ENCODE measurements around the gene GPC6.

GPC6 gene

DNA sequence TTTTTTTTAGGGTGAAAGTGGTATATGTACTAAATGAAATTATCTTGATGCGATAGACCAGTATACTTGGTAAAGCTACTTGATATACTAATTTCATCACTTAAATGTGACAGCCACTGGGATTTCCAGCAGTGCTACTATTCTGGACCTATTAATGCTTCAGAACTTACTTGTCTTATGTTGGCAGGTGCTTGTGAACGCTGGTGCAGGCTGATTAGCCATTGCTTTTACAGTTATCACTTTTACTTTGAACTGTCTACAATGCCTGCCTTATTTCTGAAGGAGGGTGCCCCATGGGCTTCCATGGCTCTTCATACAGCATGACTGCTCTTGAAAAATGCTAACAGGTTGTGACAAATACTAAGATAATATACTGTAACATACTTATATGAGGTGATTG lies 294.7 kb downstream of the GPC6 start:
- DNase-seq (ENCODE audit: low read depth) = no peak
- no peak overlapping the region for H3K4me3 ChIP-seq (replicated peaks; ENCODE audit: low read depth, low read length)
- TF ChIP-seq, protein P1, sequence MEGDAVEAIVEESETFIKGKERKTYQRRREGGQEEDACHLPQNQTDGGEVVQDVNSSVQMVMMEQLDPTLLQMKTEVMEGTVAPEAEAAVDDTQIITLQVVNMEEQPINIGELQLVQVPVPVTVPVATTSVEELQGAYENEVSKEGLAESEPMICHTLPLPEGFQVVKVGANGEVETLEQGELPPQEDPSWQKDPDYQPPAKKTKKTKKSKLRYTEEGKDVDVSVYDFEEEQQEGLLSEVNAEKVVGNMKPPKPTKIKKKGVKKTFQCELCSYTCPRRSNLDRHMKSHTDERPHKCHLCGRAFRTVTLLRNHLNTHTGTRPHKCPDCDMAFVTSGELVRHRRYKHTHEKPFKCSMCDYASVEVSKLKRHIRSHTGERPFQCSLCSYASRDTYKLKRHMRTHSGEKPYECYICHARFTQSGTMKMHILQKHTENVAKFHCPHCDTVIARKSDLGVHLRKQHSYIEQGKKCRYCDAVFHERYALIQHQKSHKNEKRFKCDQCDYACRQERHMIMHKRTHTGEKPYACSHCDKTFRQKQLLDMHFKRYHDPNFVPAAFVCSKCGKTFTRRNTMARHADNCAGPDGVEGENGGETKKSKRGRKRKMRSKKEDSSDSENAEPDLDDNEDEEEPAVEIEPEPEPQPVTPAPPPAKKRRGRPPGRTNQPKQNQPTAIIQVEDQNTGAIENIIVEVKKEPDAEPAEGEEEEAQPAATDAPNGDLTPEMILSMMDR (IDR thresholded peaks at IDR 0.05; ENCODE audit: low read length, missing control alignments) = no peak

DNA sequence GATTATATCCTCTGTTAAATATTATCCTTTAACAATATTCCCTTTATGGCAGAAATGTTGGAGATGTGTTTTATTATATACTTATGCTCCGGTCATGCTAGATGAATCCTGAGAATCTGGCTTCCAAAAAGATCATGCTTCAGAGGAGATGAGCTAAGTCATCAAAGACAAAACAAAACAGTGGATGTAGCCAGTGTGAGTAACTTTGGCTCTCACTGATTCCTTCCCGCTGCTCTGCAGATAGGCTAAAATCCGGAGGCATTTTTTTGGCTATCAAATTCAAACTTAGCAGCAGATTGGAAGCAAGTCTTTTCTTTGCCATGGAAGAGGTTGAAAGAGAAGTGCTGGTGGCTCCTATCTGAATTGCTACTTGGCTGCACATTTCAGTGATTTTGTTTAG lies 295.9 kb downstream of the GPC6 start:
- TF ChIP-seq, protein P1 (IDR thresholded peaks at IDR 0.05; ENCODE audit: low read length, missing control alignments) = no peak
- peak; percentile 8 for DNase-seq (ENCODE audit: low read depth)
- H3K4me3 ChIP-seq (replicated peaks; ENCODE audit: low read depth, low read length) = no peak overlapping the region

DNA sequence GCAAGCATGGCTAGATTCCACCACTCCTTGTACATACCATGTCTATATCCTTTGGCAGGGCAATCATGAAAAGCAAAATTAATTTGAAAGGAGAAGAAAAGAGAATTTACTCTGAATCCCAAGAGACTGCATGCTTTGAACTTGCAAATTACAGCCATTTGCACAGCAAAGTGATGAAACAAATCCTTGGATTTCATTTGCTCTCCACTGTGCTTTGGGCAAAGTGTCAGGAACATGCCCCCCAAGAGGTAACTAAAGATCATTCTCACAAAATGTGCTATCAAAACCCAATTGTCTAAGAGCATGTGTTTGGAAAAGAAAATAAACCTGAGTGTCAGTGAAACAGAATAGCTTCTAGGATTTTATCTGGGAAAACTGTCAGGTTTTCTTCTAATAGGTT lies 298.5 kb downstream of the GPC6 start:
- TF ChIP-seq, protein P1 (IDR thresholded peaks at IDR 0.05; ENCODE audit: low read length, missing control alignments) = no peak
- no peak overlapping the region for H3K4me3 ChIP-seq (replicated peaks; ENCODE audit: low read depth, low read length)
- DNase-seq (ENCODE audit: low read depth) = no peak

DNA sequence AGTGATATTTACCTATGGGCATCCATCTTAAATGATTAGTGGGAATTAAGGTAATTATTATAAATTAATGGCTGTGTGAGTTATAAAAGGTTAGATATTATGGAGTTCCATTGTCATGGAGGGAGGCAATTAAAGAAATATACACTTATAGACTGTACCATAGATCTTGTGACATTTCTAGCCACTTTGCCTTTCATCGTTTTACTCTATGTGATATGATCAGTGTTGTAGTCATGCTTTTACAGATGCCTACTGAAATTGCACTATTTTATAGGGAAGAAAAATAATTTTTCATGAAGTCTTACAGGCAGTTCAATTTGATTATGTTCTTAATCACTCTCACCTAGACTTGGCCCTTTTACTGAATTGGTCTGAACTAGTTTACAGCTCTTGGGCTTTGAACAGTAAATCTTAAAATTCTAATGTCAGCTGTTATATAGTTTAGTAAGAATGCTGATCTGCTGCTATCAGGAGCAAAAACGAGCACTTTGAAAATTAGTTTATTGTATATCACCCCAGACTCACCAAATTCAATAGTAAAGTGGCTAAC lies 301.2 kb downstream of the GPC6 start:
- H3K4me3 ChIP-seq (replicated peaks; ENCODE audit: low read depth, low read length) = no peak overlapping the region
- no peak for DNase-seq (ENCODE audit: low read depth)
- TF ChIP-seq, protein P1 (IDR thresholded peaks at IDR 0.05; ENCODE audit: low read length, missing control alignments) = no peak

DNA sequence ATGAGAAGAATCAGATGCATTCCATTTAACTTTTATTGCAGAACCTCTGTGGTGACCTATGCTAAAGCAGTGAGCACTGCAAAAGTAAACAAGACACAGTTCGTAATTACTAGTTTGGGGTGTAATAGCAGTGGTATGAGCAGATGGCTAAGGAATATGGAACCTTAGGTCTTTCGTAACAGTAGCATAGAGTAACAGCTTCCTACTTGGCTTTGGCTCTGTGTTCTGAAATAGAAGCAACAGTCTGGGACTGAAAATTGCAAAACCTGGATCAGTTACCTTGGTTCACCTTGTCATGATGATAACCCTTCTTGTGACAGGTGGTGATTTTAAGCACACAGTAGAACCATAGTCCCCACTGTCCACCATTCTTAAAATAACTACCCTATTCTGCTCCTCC lies 303.4 kb downstream of the GPC6 start:
- TF ChIP-seq, protein P1 (IDR thresholded peaks at IDR 0.05; ENCODE audit: low read length, missing control alignments) = no peak
- DNase-seq (ENCODE audit: low read depth) = peak; percentile 3
- no peak overlapping the region for H3K4me3 ChIP-seq (replicated peaks; ENCODE audit: low read depth, low read length)

DNA sequence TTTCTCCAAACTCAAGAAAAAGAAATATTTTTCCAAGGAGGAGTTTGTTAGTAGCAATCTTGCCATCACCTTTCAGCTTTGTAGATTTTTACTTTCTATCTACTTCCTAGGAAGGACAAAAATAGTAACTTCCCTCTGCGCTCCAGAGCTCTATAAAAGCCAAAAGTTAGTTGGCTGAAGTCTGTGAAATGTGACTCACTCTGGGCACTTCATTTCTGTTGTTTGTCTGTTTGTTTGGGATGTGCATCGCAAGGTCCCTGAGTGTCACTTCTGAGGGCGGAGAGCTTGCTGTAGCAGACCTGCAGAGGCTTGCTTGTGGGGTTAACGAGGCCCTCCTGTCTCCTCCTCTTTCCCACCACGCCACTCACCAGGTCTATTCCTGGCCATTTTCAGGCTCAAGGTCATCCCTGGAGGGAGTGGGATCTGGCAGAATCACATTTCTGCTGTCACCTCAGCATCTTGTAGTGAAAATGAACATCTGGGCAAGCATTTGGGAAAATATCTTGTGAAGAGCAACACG lies 307.6 kb downstream of the GPC6 start:
- TF ChIP-seq, protein P1 (IDR thresholded peaks at IDR 0.05; ENCODE audit: low read length, missing control alignments) = no peak
- DNase-seq (ENCODE audit: low read depth) = peak; percentile 21
- H3K4me3 ChIP-seq (replicated peaks; ENCODE audit: low read depth, low read length) = no peak overlapping the region

DNA sequence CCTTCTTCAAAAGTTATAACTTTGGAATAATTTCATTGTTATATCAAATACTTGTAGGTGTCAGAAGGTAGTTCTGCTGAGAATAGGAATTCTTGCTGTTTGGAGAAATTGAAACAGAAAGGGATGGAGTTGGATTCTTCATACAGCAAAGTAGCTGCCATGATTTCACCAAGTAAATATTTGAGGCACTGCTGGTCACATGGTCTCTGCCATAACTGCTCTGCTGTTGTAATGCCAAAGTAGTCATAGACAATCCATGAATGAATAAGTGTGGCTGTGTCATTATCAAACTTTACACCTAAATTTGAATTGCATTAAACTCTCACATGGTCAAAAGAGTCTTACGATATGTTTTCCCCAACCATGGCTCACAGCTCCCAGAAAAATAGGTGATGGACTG lies 308.6 kb downstream of the GPC6 start:
- peak; percentile 30 for DNase-seq (ENCODE audit: low read depth)
- H3K4me3 ChIP-seq (replicated peaks; ENCODE audit: low read depth, low read length) = no peak overlapping the region
- TF ChIP-seq, protein P1 (IDR thresholded peaks at IDR 0.05; ENCODE audit: low read length, missing control alignments) = no peak
